K562 (cell line): Measurements from ENCODE around the gene CERS5. TPM values are rescaled to one million over a fixed set of nuclear protein-coding genes. Genes with fewer than 3 reads are reported as not detected.

ENCODE experiments used
- ATF1 ChIP-seq, 2 experiments: fragments of 450-650 bp in 1 of 2; IDR thresholded peaks; 2 replicates each; pipeline ENCODE4 v1.6.1; 2016; ENCODE audit warnings: missing compliant biosample characterization in 1 of 2, missing genetic modification characterization in 1 of 2
- BHLHE40 ChIP-seq: IDR thresholded peaks from 2 replicates; pipeline ENCODE4 v1.6.1; 2011; ENCODE audit warnings: low read length, improper control_type of control experiment
- GABPA ChIP-seq: fragments of 200-800 bp; sonication (Bioruptor generic); conservative IDR thresholded peaks from 2 replicates; pipeline ENCODE4 v1.6.1; 2016; ENCODE audit warnings: low read depth, missing genetic modification characterization, missing compliant biosample characterization
- GMEB1 ChIP-seq: fragments of 250-450 bp; sonication (Bioruptor Pico); IDR thresholded peaks from 2 replicates; pipeline ENCODE4 v1.4.0; 2020; ENCODE audit warnings: mild to moderate bottlenecking
- IRF2 ChIP-seq: sonication (generic); formaldehyde crosslinking; IDR thresholded peaks from 2 replicates; pipeline ENCODE4 v1.8.1; 2022; ENCODE audit warnings: mild to moderate bottlenecking, missing genetic modification reagents
- MLLT1 ChIP-seq, 2 experiments: fragments of 450-650 bp; IDR thresholded peaks; 2 replicates each; pipeline ENCODE4 v1.6.1; 2016
- MNT ChIP-seq, 2 experiments: fragments of 450-650 bp; conservative IDR thresholded peaks; 2 replicates each; pipeline ENCODE4 v1.6.1; 2017; ENCODE audit warnings: mild to moderate bottlenecking in 2 of 2, moderate library complexity in 2 of 2
- MYC ChIP-seq, 2 experiments: fragments of 250-450 bp in 1 of 2; sonication (Bioruptor Pico) in 1 of 2; IDR thresholded peaks; 2 replicates each; pipeline versions ENCODE4 v1.5.1 to v1.6.1; 2012 to 2021; ENCODE audit warnings: low read depth in 2 of 2, borderline replicate concordance in 1 of 2, improper control_type of control experiment in 1 of 2, low read length in 1 of 2, mild to moderate bottlenecking in 1 of 2, moderate library complexity in 1 of 2
- NRF1 ChIP-seq, 2 experiments: fragments of 450-650 bp; IDR thresholded peaks in 1 of 2; conservative IDR thresholded peaks in 1 of 2; 2 replicates each; pipeline ENCODE4 v1.6.1; 2014; ENCODE audit warnings: mild to moderate bottlenecking in 2 of 2
- POLR2AphosphoS5 ChIP-seq: IDR thresholded peaks from 2 replicates; pipeline ENCODE4 v1.6.1; 2011; ENCODE audit warnings: mild to moderate bottlenecking, low read depth, low read length, moderate library complexity; ENCODE audit not compliant: control insufficient read depth, insufficient read depth
- TRIM24 ChIP-seq, 2 experiments: fragments of 450-650 bp; IDR thresholded peaks; 2 replicates each; pipeline ENCODE4 v1.6.1; 2016
- YY1 ChIP-seq, 3 experiments: IDR thresholded peaks; 2 replicates each; pipeline ENCODE4 v1.6.1; 2011; ENCODE audit warnings: low read length in 2 of 3, mild to moderate bottlenecking in 2 of 3, moderate library complexity in 2 of 3, borderline replicate concordance in 1 of 3, control low read depth in 1 of 3, low read depth in 1 of 3; ENCODE audit not compliant: insufficient read depth in 3 of 3, insufficient replicate concordance in 2 of 3, control insufficient read depth in 1 of 3, insufficient read length in 1 of 3; ENCODE audit errors: extremely low read depth in 1 of 3
- ZNF280A ChIP-seq: fragments of 450-650 bp; IDR thresholded peaks from 2 replicates; pipeline ENCODE4 v1.6.1; 2018; ENCODE audit warnings: mild to moderate bottlenecking, low read depth; ENCODE audit not compliant: partially characterized antibody
- ZNF639 ChIP-seq, 2 experiments: fragments of 200-800 bp in 1 of 2; sonication (Bioruptor generic) in 1 of 2; sonication (generic) in 1 of 2; formaldehyde crosslinking in 1 of 2; IDR thresholded peaks in 1 of 2; conservative IDR thresholded peaks in 1 of 2; 2 replicates each; pipeline versions ENCODE4 v1.5.0 to v1.6.1; 2016 to 2020; ENCODE audit warnings: missing compliant biosample characterization in 1 of 2, missing genetic modification characterization in 1 of 2, missing genetic modification reagents in 1 of 2
- polyA plus RNA-seq, 8 experiments: library from polyadenylated mRNA; depleted of rRNA in 4 of 8; stranded (reverse) in 5 of 8; unstranded in 3 of 8; fragments of >200 nt; fragmentation: Nextera tagmentation in 2 of 8; fragmentation: Illumina TruSeq in 1 of 8; extraction: Ambion mirVana in 2 of 8; extraction: Trizol in 1 of 8; gene quantifications; 2 replicates each; pipeline versions ENCODE4 v1.2.1 to v1.2.3, GENCODE V29; 2011 to 2014; ENCODE audit warnings: inconsistent platforms in 1 of 8, missing spikeins in 1 of 8
- total RNA-seq, 7 experiments: library from RNA; depleted of rRNA in 6 of 7; stranded (reverse); fragments of >200 nt in 6 of 7; fragmentation: Illumina TruSeq in 2 of 7; extraction: Trizol in 2 of 7; gene quantifications; 2 replicates each; pipeline versions ENCODE4 v1.2.1 to v1.2.3, GENCODE V29; 2011 to 2021; ENCODE audit warnings: low replicate concordance in 1 of 7

CERS5 gene
- total and polyA plus RNA-seq, 9 of the 15 experiments (the other 6 are each of a cell fraction or from before 2014, with no cell fraction given): 6.1 to 47.5 (median 17.8) TPM

- peak; percentile 49 to 80; a peak in 3 of 4 replicates for TF ChIP-seq MNT (conservative IDR thresholded peaks at IDR 0.05)
- no peak for TF ChIP-seq IRF2
- peak; percentile 82 for TF ChIP-seq GABPA (tag)
- peak; percentile 28; the same call in 1 of the 2 replicates for TF ChIP-seq POLR2AphosphoS5
- TF ChIP-seq NRF1 (conservative IDR thresholded peaks at IDR 0.05 in 1 of 2, IDR thresholded peaks at IDR 0.05 in 1 of 2): peak; percentile 74 to 79
- 0 out of 2 replicates have a peak, but pooled peaks have one; percentile 32 for TF ChIP-seq BHLHE40
- TF ChIP-seq ZNF639 (CRISPR knock-in tag; conservative IDR thresholded peaks at IDR 0.05 in 1 of 2, IDR thresholded peaks at IDR 0.05 in 1 of 2): peak in 1 of 2 experiments; percentile 73; a peak in 2 of 4 replicates
- peak; percentile 80 for TF ChIP-seq MYC (IDR thresholded peaks at IDR 0.05; ENCODE audit: low read depth, low read length)
- TF ChIP-seq MYC (CRISPR knock-in tag; IDR thresholded peaks at IDR 0.05; ENCODE audit: borderline replicate concordance, low read depth): no peak
- TF ChIP-seq MLLT1 (IDR thresholded peaks at IDR 0.05): no peak
- TF ChIP-seq ATF1 (CRISPR knock-in tag; IDR thresholded peaks at IDR 0.05): no peak
- TF ChIP-seq ATF1 (tag; IDR thresholded peaks at IDR 0.05): peak; percentile 76
- TF ChIP-seq GMEB1 (CRISPR knock-in tag): no peak; the same call in 1 of the 2 replicates
- TF ChIP-seq TRIM24 (IDR thresholded peaks at IDR 0.05): no peak
- TF ChIP-seq YY1 (IDR thresholded peaks at IDR 0.05; ENCODE audit: borderline replicate concordance in 1 of 3, control insufficient read depth in 1 of 3, extremely low read depth in 1 of 3, insufficient read depth in 3 of 3, insufficient read length in 1 of 3, insufficient replicate concordance in 2 of 3, low read depth in 1 of 3, low read length in 2 of 3): peak; percentile 38 to 87 (median 86)
- TF ChIP-seq ZNF280A: no peak
These were observed at the start of gene CERS5 (continued) for GRCh38 chr12:50167049-50167828.
